HG03066 (cell line): ENCODE data around the gene SELPLG.
"Not testable (repeated sequence)": the region's sequence is repeated elsewhere in the genome, so short reads cannot be mapped to it uniquely, and the experiment has no call there.

Experiments
- ATAC-seq: cut with Tn5 transposase; IDR thresholded peaks from one replicate; pipeline ENCODE4 v1.9.1; 2021; ENCODE audit warnings: low read depth; ENCODE audit not compliant: unreplicated experiment

SELPLG gene

DNA sequence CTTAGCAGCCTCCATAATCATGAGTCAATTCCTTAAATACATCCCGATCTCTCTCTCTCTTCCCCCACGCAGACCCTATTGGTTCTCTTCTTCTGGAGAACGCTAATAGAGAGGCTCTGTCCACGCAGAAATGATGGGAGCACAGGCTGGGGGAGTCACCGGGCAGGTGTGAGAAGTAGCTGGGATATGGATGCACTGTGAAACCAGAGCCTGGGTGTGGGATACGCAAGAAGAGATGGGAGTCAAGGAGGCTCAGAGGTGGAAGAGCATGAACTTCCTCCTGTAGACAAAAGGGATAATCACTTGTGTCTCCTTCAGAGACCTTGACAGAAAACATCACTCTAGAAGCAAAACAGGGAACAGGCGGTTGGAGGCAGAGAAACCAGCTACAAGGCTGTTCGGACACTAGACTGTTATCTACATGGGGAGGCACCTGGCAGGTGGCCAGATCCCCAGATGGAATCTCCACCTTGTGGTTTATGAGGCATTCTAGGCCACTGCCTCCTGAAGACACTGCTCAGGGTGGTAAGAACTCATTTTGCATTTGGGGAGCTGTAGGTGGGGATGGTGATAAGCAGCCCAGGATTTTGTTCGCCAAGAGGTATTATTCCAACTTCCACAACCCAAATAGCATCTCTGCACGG lies 7.2 kb upstream of the SELPLG start:
- no peak for ATAC-seq

DNA sequence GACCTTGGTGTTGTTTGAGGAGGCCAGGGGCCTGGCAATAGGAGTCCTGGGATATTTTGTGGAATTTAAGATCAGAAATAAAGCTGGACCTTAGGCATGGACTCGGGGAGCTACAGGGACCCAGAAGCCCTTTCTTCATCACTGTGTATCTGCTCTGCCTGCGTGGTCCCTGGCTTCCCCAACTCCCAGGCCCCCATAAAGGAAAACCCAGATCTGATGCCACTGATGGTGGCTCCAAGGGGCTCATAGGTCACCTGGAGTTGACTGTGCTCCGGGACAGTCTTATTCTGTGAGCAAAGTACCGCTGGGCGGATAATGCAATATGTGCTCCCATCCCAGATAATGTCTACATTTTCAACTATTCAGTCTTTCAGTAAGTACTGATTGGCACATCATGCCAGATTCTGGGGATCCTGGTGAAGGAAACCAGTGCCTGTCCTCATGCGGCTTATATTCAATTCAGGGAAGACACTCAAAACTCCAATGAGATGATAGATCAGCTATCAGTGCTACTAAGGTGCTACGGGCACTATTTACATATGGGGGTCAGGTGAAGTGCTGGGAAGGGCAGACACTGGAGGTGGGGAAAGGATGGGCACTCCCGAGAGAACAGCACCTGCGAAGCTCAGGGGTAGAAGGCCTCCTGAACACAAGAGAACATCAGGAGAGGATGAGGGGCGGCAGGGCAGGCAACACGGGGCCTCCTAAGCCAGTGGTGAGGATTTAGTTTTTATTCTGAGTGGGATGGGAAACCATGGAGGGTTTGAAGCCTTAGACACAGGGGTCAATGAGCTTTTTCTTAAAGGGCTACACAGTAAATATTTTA lies 5.5 kb upstream of the SELPLG start:
- no peak for ATAC-seq

DNA sequence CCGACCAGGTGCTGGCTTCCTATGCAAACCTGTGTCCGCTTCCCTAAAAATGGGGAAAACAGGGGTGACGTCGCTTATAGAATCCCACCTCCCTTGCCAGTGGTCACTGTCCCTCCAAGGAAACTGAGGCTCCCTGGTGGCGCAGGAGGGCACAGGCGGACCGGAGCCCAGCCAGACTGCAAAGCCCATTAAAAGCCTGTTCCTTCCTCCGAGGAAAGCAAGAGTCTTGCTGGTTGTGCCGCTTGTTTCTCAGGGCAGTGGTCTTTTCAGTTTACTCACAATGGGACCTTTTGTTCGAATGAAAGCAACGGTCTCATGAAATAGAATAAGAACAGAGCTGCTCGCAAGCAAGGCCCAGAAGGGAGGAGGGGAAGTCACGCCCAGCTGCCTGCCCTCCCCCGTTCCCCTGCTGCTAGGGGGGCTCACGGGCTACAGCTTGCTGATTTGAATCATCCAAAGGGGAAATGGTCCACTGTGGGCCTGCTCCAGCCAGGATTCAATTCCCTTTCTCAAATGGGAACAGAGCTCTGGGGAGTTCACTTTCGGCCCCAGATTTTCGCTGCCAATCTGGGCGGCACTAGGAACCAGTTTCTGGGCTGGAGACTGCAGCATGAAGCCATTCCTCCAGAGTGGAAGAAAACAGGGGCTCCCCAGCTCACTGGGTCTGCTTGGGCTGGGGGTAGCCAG lies 4.6 kb upstream of the SELPLG start:
- no peak for ATAC-seq

DNA sequence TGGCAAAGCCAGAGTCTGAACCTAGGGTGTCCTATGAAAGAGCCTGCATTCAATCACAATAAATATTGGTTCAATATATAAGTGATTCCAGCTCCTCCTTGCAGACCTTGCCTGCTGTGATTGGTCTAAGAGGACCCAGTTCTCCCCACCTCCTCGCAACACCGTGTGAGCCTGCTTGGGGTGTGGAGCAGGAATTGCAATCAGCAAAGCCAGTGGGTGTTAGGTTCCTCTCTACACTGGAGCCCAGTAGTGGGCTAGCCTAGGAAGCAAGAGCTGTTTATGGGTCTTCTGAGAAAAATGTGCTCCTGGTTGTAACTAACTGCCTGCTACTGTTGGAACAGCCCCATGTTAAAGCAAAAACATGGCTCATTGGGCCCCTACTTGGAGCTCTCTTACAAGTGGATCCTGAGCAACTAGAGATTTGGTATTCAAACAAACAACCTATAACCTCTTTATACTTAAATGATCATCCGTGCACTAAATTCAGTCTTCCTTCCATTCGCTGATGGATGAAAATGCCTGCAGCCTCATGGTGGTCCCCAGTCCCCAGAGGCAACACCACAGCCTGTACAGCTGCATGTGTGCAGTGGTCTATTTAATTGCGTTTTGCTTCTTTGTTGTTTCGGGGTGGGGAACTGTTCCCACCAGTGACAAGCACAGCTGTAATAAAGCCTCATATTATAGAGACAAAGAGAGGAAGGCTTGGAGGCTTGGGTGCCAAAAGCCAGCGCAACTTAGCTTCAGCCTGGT lies 3.7 kb upstream of the SELPLG start:
- ATAC-seq = no peak

DNA sequence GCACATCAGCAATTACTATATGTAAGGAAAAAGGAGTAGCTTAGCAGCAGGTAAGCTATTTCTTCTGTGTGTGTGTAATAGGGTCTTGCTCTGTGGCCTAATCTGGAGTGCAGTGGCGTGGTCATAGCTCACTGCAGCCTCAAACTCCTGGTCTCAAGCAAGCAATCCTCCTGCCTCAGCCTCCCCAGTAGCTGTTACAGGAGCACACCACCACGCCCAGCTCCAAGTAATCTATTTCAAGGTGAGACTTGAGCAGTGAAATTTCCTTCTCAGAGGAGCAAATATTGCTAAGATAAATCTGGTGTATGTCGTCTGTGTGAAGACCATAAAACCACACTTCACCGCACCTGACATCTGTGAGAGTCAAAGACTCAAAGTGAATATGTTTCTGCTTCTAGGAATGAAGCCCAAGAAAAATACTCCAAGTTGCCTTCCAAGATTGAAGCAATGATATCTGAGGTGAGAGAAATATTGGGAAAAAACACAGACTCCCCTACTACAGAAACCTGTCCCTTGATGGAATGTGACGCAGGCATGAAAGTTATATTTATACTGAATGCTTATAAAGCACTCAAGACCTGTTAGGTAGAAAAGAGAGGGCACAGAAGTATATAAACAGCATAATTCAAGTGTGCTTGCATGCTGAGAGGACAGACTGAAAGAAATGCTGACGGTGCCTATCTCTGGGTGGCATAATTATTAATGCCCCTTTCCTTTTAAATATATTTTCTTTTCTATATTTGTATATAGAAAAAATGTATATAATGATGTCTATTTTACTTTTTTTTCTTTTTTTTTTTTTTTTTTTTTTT lies 2.5 kb upstream of the SELPLG start:
- ATAC-seq = no peak

DNA sequence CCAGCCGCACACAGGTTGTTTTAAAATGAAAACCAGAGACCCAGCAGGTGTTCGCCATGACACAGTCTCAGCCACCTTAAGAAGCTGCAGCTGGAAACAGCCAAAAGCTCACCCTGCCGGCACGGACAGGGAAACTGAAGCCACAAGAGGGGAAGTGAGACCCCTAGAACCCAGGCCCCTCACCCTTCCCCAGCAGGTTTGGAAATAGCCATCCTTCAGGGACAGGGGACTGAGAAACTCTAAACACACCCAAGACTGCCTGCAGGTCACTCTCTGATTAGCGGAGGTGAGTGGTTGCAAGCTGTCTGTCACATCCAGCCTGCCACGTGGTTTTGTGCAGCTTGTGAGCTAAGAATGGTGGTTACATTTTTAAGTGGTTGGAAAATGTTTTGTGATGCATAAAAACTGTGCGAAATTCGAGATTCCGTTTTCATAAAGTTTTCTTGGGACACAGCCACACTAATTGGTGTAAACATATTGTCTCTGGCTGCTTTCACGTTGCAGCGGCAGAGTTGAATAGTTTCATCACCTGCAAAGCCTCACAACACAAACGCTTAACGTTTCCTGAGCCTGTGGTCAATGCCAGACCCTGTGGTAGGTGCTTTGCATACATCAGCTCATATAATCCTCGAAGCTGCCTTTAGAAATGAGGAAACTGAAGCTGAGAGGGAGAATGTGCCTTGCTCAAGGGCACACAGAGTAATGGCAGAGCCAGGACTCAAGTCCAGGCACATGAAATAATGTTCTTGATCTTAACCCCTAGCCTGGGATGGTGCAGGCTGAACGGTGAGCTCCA lies 1.7 kb upstream of the SELPLG start:
- peak; percentile 47 for ATAC-seq

DNA sequence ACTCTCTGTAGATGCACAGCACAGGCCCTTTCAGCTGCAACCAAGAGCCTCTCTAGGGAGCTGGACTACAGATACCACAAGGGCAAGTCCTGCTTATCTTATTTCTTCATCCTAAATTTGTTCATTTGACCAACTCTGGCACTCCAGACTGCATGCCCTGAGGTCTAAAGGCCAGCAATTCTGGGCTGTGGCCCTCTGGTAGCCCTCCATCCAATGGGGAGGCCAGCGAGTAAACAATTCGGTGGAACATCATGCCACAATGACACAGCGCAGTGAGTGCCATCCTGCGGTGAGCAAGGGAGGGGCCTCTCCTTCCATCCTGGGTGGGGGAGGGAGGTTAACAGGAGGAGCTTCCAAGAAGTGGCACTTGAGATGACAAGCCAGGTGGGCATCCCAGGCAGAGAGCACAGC lies 652 bp upstream of the SELPLG start:
- no peak for ATAC-seq

DNA sequence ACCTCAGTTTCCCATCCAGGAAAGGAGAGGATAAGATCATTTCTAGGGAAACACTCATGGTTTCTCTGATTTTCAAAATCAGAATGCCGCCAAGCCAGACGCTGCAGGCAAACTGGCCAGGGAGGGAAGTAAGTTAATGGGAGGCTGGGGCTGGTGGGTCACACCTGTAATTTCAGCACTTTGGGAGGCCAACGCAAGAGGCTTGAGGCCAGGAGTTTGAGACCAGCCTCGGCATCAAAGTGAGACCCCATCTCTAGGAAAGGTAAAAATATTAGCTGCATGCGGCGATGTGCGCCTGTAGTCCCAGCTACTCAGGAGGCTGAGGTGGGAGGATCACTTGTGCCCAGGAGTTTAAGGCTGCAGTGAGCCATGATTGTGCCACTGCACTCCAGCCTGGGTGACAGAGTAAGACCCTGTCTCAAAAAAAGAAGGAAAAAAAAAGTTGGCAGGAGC lies 587 bp downstream of the SELPLG start:
- no peak for ATAC-seq

DNA sequence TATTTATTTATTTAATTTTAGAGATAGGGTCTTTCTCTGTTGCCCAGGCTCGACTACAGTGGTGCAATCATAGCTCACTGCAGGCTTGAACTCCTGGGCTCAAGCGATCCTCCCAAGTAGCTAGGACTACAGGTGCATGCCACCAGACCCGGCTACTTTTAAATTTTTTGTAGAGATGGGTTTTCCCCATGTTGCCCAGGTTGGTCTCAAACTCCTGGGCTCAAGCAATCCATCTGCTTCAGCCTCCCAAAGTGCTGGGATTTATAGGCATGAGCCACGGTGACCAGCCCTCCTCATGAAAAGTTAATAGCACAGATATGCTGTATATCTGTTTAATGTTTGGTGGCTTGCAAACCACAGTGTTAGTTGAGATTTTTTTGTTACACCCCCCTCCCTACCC lies 2.4 kb downstream of the SELPLG start:
- ATAC-seq = not testable (repeated sequence)

DNA sequence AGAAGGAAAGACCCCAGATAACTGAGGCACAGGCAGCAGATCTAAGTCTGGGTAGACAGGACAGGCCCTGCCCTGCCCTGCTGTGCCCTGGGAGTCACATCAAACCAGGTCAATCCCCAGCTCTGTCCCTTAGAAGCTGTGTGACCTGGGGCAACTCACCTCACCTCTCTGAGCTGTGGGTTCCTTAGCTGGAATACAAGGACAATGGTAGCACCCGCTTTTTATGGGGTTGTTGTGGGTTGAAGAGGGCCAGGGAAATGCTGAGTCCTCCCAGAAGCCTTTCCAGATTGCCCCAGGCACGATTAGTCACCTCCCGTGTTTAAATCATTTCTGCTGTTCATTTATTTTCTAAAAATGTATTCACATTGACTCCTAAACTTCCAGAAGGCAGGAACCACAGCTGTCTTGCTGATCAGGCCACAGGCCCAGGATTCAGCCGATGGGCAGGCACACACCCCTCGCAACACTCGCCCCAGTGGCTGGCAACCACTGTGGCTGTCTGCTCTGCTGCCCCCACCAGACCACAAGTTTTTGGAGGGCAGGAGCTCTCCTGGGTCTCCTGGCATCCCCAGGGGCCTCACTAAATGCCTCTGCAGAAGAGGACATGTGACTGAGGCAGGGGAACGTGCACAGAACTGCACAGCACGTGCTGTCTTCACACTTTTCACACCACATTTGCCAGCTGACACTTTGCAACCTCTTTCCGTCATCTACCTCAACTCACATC lies 3.0 kb downstream of the SELPLG start:
- ATAC-seq = no peak

DNA sequence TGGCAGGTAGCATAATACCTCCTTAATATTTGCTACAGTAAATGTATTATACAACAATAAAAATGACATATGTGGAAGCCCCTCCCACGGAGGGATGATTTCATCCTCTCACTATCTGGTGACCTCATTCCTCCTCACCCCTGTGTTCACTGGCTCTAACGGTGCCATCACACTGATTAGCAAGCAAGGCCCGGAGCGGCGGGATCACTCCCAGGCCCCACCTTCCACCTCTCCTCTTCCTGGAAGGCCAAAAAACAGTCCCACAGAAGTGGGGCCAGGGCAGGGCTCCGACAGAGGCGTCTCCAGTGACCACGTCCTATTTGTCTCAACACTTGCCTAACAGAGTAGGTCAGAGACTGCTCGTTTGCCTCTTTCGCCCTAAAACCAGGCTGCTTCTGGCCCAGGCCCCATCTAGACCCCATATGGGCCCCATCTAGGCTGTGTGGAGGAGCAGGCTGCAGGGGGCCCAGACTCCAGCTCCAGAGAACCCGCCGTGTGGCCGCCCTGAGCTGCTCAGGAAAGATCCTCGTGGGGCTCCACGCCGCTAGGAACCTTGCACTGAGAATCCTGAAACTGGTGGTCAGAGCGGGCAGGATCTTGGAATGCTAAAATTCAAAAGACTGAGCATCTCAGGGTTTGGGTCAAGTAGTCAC lies 3.7 kb downstream of the SELPLG start:
- no peak for ATAC-seq

DNA sequence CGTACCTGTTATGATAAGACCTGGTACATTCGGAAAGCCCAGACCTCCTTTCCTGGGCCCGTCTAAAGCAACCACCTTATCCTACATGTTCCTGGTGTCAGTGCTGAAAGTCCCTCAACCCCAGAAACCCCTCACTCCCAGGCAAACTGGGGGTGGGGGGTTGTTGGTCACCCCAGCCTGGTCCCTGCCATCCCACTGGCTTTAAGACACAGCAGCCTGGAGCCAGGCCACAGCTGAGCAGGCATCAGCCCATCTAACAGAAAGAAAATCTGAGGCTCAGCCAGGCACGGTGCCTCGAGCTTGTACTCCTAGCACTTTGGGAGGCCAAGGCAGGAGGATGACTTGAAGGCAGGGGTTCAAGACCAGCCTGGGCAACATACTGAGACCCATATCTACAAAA lies 4.5 kb downstream of the SELPLG start:
- no peak for ATAC-seq

DNA sequence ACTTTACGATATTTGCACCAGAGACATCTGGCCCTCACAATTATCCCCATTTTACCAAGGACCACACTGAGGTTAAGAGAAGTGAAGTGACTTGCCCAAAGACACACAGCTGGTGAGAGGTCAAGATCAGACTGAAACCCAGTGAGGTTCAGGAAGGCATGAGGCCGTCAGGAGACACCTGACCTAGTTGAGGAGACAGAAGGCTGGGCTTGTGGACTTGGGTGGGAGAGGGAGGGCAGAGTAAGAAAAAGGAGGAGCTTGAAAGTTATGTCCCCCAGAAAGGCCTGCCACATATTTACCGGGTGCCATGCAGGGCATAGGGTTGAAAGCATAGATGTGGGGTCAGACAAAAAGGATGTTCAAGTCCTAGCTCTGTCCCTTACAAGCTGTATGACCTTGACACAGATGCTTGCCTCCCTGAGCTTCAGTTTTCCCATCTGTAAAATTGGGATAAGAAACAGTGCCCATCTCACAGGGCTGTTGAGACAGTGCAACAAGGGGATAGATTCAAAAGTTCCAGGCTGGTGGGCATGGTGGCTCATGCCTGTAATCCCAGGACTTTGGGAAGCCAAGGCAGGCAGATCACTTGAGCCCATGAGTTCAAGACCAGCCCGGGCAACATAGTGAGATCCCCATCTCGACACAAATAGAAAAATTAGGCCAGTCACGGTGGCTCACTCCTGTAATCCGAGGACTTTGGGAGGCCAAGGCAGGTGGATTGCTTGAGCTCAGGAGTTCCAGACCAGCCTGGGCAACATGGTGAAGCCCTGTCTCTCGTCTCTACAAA lies 6.4 kb downstream of the SELPLG start:
- ATAC-seq = no peak

DNA sequence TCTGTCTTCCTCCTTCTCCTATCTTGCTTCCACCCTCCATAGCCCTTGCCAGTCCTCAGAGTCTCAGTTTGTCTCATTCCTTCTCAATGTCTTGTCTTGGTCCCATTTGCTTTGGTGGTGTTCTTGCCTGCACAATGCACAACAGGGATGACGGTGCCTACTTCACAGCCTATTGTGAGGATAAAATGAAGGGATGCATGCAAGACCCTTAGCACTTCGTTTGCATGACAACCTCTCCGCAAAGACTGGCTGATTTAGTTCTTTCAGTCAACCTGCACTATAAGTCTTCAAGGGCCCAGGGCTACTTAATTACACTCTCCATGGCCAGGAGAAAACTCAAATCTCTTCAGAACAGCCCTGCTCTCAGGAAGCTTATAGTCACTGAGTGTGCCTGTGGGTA lies 8.5 kb downstream of the SELPLG start:
- no peak for ATAC-seq

DNA sequence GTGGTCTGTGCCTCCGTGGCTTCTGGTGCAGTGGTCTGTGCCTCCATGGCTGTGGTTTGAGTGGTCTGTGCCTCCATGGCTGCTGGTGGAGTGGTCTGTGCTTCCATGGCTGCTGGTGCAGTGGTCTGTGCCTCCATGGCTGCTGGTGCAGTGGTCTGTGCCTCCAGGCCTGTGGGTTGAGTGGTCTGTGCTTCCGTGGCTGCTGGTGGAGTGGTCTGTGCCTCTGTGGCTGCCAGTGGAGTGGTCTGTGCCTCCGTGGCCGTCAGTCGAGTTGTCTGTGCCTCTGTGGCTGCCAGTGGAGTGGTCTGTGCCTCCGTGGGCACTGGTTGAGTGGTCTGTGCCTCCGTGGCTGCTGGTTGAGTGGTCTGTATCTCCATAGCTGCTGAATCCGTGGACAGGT lies 10.1 kb downstream of the SELPLG start:
- no peak for ATAC-seq

DNA sequence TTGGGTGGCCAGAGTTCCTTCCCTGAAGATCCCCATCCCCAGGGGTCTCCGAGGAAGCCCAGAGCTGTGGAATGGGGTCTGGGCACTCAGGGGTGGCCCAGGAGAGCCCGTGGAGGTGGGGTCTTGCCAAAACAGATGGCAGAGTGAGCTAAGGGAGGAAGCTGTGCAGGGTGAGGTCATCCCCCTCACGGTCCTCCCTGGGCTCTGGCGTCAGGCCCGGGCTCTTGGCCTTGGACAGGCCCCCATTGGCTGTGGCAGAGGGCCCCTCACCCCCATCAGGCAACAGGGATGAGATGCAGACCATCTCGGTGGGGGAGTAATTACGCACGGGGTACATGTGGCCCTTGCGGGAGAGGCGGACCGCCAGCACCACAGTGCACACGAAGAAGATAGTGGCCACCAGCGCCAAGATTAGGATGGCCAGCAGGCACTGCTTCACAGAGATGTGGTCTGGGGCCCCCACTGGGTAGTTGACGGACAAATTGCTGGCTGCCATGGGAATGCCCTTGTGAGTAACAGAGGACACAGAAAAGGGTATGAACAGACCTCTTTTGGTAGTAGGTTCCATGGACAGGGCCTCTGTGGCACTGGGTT lies 10.7 kb downstream of the SELPLG start:
- no peak for ATAC-seq

DNA sequence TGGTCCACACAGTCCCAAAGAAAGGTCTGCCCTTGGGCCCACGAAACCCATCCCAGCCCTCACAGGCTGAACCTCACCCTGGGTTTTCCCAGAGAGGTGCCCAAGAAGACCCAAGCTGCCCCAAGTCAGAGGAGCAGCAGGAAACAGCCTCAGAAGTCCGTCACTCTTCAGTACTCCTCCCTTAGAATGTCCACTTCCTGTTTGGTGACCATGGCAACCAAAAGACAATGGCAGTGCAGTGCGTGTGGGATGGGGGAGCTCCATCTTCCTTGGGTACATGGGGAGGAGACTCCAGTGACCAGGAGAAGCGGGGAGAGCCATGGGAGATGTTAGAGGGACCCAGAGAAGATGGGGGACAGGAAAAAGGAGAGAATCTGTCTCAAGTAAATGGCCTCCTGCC lies 11.3 kb downstream of the SELPLG start:
- ATAC-seq = no peak
